Activated naive CD4-positive, alpha-beta T cell treated with anti-CD3 and anti-CD28 coated beads, Interleukin-2, amount 10 ng/mL, durations not matched to agents 7 days and 5 days (primary cell): ENCODE data around the gene RAD51B.
"Not testable (repeated sequence)": the region's sequence is repeated elsewhere in the genome, so short reads cannot be mapped to it uniquely, and the experiment has no call there.

Experiments used
- CTCF ChIA-PET: fragments of 350-600 bp; sonication (Branson Sonifier 250); formaldehyde crosslinking; loops from one replicate; lab custom pipeline; 2021; ENCODE audit warnings: antibody characterized with exemption; lab: Charles Lee
- DNase-seq: peaks from one replicate; pipeline ENCODE4 v3.0.0-alpha.2; 2020
- H3K27ac Mint-ChIP-seq: one replicate; pipeline ENCODE4 v1.8.0; 2021; ENCODE audit warnings: mild to moderate bottlenecking, moderate library complexity, mixed read lengths
- H3K27me3 Mint-ChIP-seq: one replicate; pipeline ENCODE4 v1.8.0; 2021; ENCODE audit warnings: mild to moderate bottlenecking, mixed read lengths
- H3K36me3 Mint-ChIP-seq: one replicate; pipeline ENCODE4 v1.8.0; 2021; ENCODE audit warnings: mixed read lengths
- H3K4me1 Mint-ChIP-seq: one replicate; pipeline ENCODE4 v1.8.0; 2021; ENCODE audit warnings: mixed read lengths
- H3K4me3 Mint-ChIP-seq: one replicate; pipeline ENCODE4 v1.8.0; 2021; ENCODE audit warnings: mild to moderate bottlenecking, moderate library complexity, mixed read lengths
- H3K9me3 Mint-ChIP-seq: one replicate; pipeline ENCODE4 v1.8.0; 2021; ENCODE audit warnings: mixed read lengths

The RAD51B gene

GRCh38 chr14:68763843-68764242 lies 944.3 kb downstream of the RAD51B start:
- Mint-ChIP-seq H3K4me1 (peaks cover 21% of the 10 kb centered on the region), H3K27me3 (peaks cover 30% of the 10 kb centered on the region)
- H3K9me3 Mint-ChIP-seq, DNase-seq, H3K36me3 Mint-ChIP-seq, H3K27ac Mint-ChIP-seq, H3K4me3 Mint-ChIP-seq: not testable (repeated sequence)
- CTCF ChIA-PET = interaction anchor here (1.0 kb wide), 1 partner anchor 48 kb away, joined by 3 read pairs; no protein-coding TSS in a partner anchor

- Mint-ChIP-seq H3K27me3 (peaks cover 22% of the 10 kb centered on the region), H3K4me3 (no peak overlapping the region), H3K4me1 (peaks cover 36% of the 10 kb centered on the region), H3K9me3 (no peaks in the 10 kb centered on the region), H3K36me3 (no peaks in the 10 kb centered on the region), H3K27ac (peak overlapping the region; percentile 63)
- CTCF ChIA-PET = interaction anchor here (1.2 to 1.3 kb wide), 3 partner anchors 10 to 23 kb away, joined by 3 to 7 read pairs (median 3); no protein-coding TSS in a partner anchor
- DNase-seq = peak; percentile 5
These were observed 947.0 kb downstream of the RAD51B start for GRCh38 chr14:68766299-68767247.

- no peak overlapping the region for H3K27ac Mint-ChIP-seq
- H3K27me3 Mint-ChIP-seq = peaks cover 17% of the 10 kb centered on the region
- H3K4me3 Mint-ChIP-seq = no peak overlapping the region
- CTCF ChIA-PET = interaction anchor here (1.2 to 1.3 kb wide), 3 partner anchors 9 to 23 kb away, joined by 3 to 7 read pairs (median 3); no protein-coding TSS in a partner anchor
- H3K9me3 Mint-ChIP-seq = no peaks in the 10 kb centered on the region
- H3K4me1 Mint-ChIP-seq = peaks cover 41% of the 10 kb centered on the region
- peaks cover 2% of the 10 kb centered on the region for H3K36me3 Mint-ChIP-seq
- DNase-seq = no peak
These were observed 947.7 kb downstream of the RAD51B start for GRCh38 chr14:68767248-68767645.

GRCh38 chr14:68768316-68768715 lies 948.7 kb downstream of the RAD51B start:
- H3K4me1 Mint-ChIP-seq = peaks cover 51% of the 10 kb centered on the region
- no peak overlapping the region for H3K27ac Mint-ChIP-seq
- H3K36me3 Mint-ChIP-seq = peaks cover 6% of the 10 kb centered on the region
- peaks cover 12% of the 10 kb centered on the region for H3K27me3 Mint-ChIP-seq
- H3K4me3 Mint-ChIP-seq = no peak overlapping the region
- peak; percentile 12 for DNase-seq
- peaks cover under 1% of the 10 kb centered on the region for H3K9me3 Mint-ChIP-seq
- CTCF ChIA-PET = interaction anchor here (1.2 to 1.3 kb wide), 3 partner anchors 8 to 22 kb away, joined by 3 to 7 read pairs (median 3); no protein-coding TSS in a partner anchor

GRCh38 chr14:68770051-68770450 lies 950.5 kb downstream of the RAD51B start:
- Mint-ChIP-seq H3K27me3 (peaks cover 10% of the 10 kb centered on the region), H3K9me3 (peaks cover 10% of the 10 kb centered on the region), H3K27ac (no peak overlapping the region), H3K4me3 (no peak overlapping the region), H3K4me1 (peaks cover 59% of the 10 kb centered on the region), H3K36me3 (peaks cover 9% of the 10 kb centered on the region)
- DNase-seq = peak; percentile 1
- CTCF ChIA-PET = interaction anchor here (1.3 kb wide), 1 partner anchor 19 kb away, joined by 5 read pairs; no protein-coding TSS in a partner anchor

GRCh38 chr14:68770553-68771286 lies 951.1 kb downstream of the RAD51B start:
- Mint-ChIP-seq H3K4me1 (peaks cover 58% of the 10 kb centered on the region), H3K9me3 (peaks cover 17% of the 10 kb centered on the region), H3K27me3 (peaks cover 10% of the 10 kb centered on the region), H3K27ac (peak overlapping the region; percentile 12), H3K36me3 (peaks cover 14% of the 10 kb centered on the region), H3K4me3 (no peak overlapping the region)
- CTCF ChIA-PET = interaction anchor here (1.3 kb wide), 2 partner anchors 19 to 46 kb away, joined by 4 to 5 read pairs; no protein-coding TSS in a partner anchor
- DNase-seq = peak; percentile 14

- Mint-ChIP-seq H3K27ac (peak overlapping the region; percentile 12), H3K36me3 (peaks cover 16% of the 10 kb centered on the region), H3K9me3 (peaks cover 18% of the 10 kb centered on the region), H3K4me1 (peaks cover 54% of the 10 kb centered on the region), H3K4me3 (peak overlapping the region; percentile 46), H3K27me3 (peaks cover 4% of the 10 kb centered on the region)
- CTCF ChIA-PET = interaction anchor here (0.7 to 1.3 kb wide), 3 partner anchors 11 to 45 kb away, joined by 3 to 8 read pairs (median 4); no protein-coding TSS in a partner anchor
- DNase-seq = peak; percentile 64
These were observed 952.1 kb downstream of the RAD51B start for GRCh38 chr14:68771631-68772030.

GRCh38 chr14:68772761-68773381 lies 953.3 kb downstream of the RAD51B start:
- DNase-seq = peak; percentile 14
- Mint-ChIP-seq H3K4me1 (peaks cover 52% of the 10 kb centered on the region), H3K4me3 (no peak overlapping the region), H3K36me3 (peaks cover 16% of the 10 kb centered on the region), H3K27me3 (peaks cover 4% of the 10 kb centered on the region), H3K9me3 (peaks cover 18% of the 10 kb centered on the region), H3K27ac (peak overlapping the region; percentile 75)
- CTCF ChIA-PET = interaction anchor here (1.1 to 1.7 kb wide), 2 partner anchors 16 to 21 kb away, joined by 4 to 8 read pairs; no protein-coding TSS in a partner anchor

GRCh38 chr14:68774771-68775613 lies 955.4 kb downstream of the RAD51B start:
- Mint-ChIP-seq H3K4me1 (peaks cover 74% of the 10 kb centered on the region), H3K27me3 (no peaks in the 10 kb centered on the region), H3K36me3 (peaks cover 16% of the 10 kb centered on the region), H3K9me3 (peaks cover 18% of the 10 kb centered on the region), H3K4me3 (no peak overlapping the region), H3K27ac (no peak overlapping the region)
- peak; percentile 10 for DNase-seq
- CTCF ChIA-PET = interaction anchor here (0.6 to 1.3 kb wide), 4 partner anchors 10 to 523 kb away, joined by 3 to 4 read pairs (median 3); no protein-coding TSS in a partner anchor

GRCh38 chr14:68775614-68776126 lies 956.1 kb downstream of the RAD51B start:
- H3K4me1 Mint-ChIP-seq = peaks cover 75% of the 10 kb centered on the region
- H3K9me3 Mint-ChIP-seq = peaks cover 18% of the 10 kb centered on the region
- H3K27ac Mint-ChIP-seq = no peak overlapping the region
- peak; percentile 16 for DNase-seq
- peaks cover 16% of the 10 kb centered on the region for H3K36me3 Mint-ChIP-seq
- no peak overlapping the region for H3K4me3 Mint-ChIP-seq
- CTCF ChIA-PET = interaction anchor here (0.7 to 1.3 kb wide), 5 partner anchors 8 to 523 kb away, joined by 3 to 4 read pairs (median 3); no protein-coding TSS in a partner anchor
- no peaks in the 10 kb centered on the region for H3K27me3 Mint-ChIP-seq

- peaks cover 75% of the 10 kb centered on the region for H3K4me1 Mint-ChIP-seq
- no peaks in the 10 kb centered on the region for H3K27me3 Mint-ChIP-seq
- DNase-seq = no peak
- CTCF ChIA-PET = no interaction called here
- H3K9me3 Mint-ChIP-seq = peaks cover 18% of the 10 kb centered on the region
- H3K36me3 Mint-ChIP-seq = peaks cover 14% of the 10 kb centered on the region
- peak overlapping the region; percentile 3 for H3K27ac Mint-ChIP-seq
- no peak overlapping the region for H3K4me3 Mint-ChIP-seq
These were observed 958.1 kb downstream of the RAD51B start for GRCh38 chr14:68777644-68778043.
